ENCODE results near the gene HNRNPK. TPM values are rescaled to one million over a fixed set of nuclear protein-coding genes. Genes with fewer than 3 reads are reported as not detected.

HNRNPK gene
- total and polyA plus RNA-seq, 10 of the 15 experiments (the other 5 are each of a cell fraction or from before 2014, with no cell fraction given), result 235 to 970 (median 652) TPM

GRCh38 chr9:84002344-84002743 lies 22.3 kb upstream of the HNRNPK start:
- H3K27ac ChIP-seq (ENCODE audit: control insufficient read depth, insufficient read depth), result no peak overlapping the region
- intact Hi-C loops (cut with micrococcal nuclease; ENCODE audit: unreplicated experiment) (no loop called here), in situ Hi-C loops (cut with MboI) (no loop called here)
- peak; percentile 96 for ATAC-seq
- H3K36me3 ChIP-seq (ENCODE audit: control insufficient read depth in 2 of 2, insufficient read depth in 2 of 2, low read length in 1 of 2), result peaks cover 0 to 2% of the 10 kb centered on the region in 2 experiments; a peak in 2 of 4 replicates
- no peaks in the 10 kb centered on the region for H3K27me3 ChIP-seq (replicated peaks in 1 of 2; ENCODE audit: control insufficient read depth in 2 of 2, insufficient read depth in 2 of 2, low read length in 1 of 2)
- no peak overlapping the region for H3K4me3 ChIP-seq
- peak overlapping the region; percentile 15; the same call in 1 of the 2 replicates for H3K4me2 ChIP-seq (ENCODE audit: control insufficient read depth, insufficient read depth)
- H3K4me1 ChIP-seq (ENCODE audit: control insufficient read depth, insufficient read depth, low read length), result peaks cover 3% of the 10 kb centered on the region; the same call in 1 of the 2 replicates
- no peak for DNase-seq (ENCODE audit: low read depth, low spot score)
- POLR2A ChIA-PET, result interaction anchor here (1.6 kb wide), 1 partner anchor 22 kb away, joined by 12 read pairs; the partner anchor contains the start of genes HNRNPK and RMI1
- RAD21 ChIA-PET (ENCODE audit: unreplicated experiment), result interaction anchor here (0.7 to 1.1 kb wide), 3 partner anchors 22 to 312 kb away, joined by 3 to 5 read pairs (median 3); partner anchors contain the start of genes HNRNPK, KIF27 and RMI1
- H3K9ac ChIP-seq (ENCODE audit: control insufficient read depth, insufficient read depth, low read length), result no peak overlapping the region
- no peaks in the 10 kb centered on the region for H4K20me1 ChIP-seq (ENCODE audit: control insufficient read depth, insufficient read depth)
- no peaks in the 10 kb centered on the region for H3K9me3 ChIP-seq (replicated peaks; ENCODE audit: control insufficient read depth, insufficient read depth, low read length)
- H3K79me2 ChIP-seq (ENCODE audit: control insufficient read depth, insufficient read depth, low read length), result no peaks in the 10 kb centered on the region; the same call in 1 of the 2 replicates
- TF ChIP-seq YY1 (IDR thresholded peaks at IDR 0.05; ENCODE audit: low read depth, low read length) (no peak), E2F8 (IDR thresholded peaks at IDR 0.05; ENCODE audit: low read depth, partially characterized antibody) (no peak), CHD2 (IDR thresholded peaks at IDR 0.05; ENCODE audit: borderline replicate concordance, low read depth, low read length) (no peak), RUNX3 (IDR thresholded peaks at IDR 0.05; ENCODE audit: low read length) (0 out of 2 replicates have a peak, but pooled peaks have one; percentile 8), RBBP5 (conservative IDR thresholded peaks at IDR 0.05) (no peak), ZBED1 (IDR thresholded peaks at IDR 0.05; ENCODE audit: borderline replicate concordance) (no peak), ZNF24 (IDR thresholded peaks at IDR 0.05) (no peak), SPI1 (IDR thresholded peaks at IDR 0.05; ENCODE audit: borderline replicate concordance, insufficient read depth, low read depth, low read length) (no peak)
- peak; percentile 59 for FAIRE-seq
- H2AFZ ChIP-seq (ENCODE audit: control insufficient read depth, low read depth, low read length), result peak overlapping the region; percentile 9
- SMC1A ChIA-PET (ENCODE audit: uncharacterized antibody, unreplicated experiment), result interaction anchor here (0.7 to 1.1 kb wide), 2 partner anchors 149 to 264 kb away, joined by 3 read pairs; no protein-coding TSS in a partner anchor
- CTCF ChIA-PET, result interaction anchor here (0.7 to 1.6 kb wide), 6 partner anchors 19 to 395 kb away, joined by 3 to 4 read pairs (median 3); partner anchors contain the start of gene HNRNPK
- no TSS peak for BruUV-seq (replicated peaks)
